ENCODE data around the gene ANO7.

Gene ANO7

DNA sequence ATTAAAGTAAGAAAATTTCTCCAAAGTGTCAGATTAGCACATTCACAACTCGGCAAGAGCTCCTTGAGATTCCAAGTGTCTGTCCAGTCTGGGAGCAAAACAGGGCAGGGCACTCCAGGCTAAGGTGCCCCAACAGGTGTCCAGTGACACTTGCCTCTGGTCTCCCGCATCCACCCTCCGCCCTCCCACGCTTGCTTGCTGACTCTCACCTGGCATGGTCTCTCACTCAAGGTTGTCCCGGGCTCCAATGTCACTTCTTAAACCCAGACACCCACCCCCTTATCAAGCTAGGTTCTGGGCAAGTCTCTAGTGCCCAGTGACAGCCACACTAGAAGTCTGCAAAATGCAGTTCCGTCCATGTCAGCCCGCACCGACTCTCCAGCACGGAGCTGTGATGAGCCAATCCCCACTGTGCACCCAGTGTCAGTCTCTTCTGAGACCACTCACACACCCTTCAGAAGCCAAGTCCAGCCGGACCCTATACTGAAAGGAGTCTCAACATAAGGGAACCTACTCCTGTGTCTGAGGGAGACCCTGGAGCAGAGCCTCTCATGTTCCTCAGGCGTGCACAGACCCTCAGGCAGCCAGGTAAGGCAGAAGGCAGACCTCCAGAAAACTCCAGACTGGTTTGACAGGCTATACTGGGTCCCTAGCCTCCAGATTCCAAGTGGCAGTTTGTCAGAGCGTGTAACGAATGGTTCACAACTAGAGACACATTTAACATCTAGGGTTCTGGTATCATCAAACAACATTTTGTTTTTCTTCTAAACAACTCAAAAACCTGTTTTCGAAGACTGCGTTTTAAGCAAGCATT, 81.4 kb downstream of the ANO7 start:
- H3K27me3 ChIP-seq, result no peaks in the 10 kb centered on the region
- no peak overlapping the region for H3K4me3 ChIP-seq (ENCODE audit: low read depth, low read length)
- DNase-seq, result no peak

DNA sequence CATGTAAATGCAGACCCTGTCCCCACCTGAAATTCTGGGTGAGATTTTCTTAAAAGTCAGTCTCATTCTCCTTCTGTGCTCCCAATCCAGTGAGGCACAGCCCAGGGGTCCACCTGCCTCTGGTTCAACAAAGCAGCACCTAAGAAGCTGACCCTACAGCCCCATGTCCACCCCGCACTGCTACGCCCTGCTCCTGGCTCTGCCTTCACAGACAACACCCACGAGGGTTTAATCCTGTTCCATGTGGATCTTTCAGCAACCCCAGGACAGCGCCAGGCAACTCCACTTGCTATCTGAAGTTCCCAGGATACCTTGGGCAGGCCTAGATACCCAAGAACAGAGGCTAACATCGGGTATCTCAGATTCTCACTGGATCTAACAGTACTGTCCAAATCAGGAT, 82.1 kb downstream of the ANO7 start:
- H3K4me3 ChIP-seq (ENCODE audit: low read depth, low read length), result no peak overlapping the region
- H3K4me1 ChIP-seq, result peaks cover 5% of the 10 kb centered on the region; the same call in 1 of the 2 replicates
- TF ChIP-seq, protein P1, sequence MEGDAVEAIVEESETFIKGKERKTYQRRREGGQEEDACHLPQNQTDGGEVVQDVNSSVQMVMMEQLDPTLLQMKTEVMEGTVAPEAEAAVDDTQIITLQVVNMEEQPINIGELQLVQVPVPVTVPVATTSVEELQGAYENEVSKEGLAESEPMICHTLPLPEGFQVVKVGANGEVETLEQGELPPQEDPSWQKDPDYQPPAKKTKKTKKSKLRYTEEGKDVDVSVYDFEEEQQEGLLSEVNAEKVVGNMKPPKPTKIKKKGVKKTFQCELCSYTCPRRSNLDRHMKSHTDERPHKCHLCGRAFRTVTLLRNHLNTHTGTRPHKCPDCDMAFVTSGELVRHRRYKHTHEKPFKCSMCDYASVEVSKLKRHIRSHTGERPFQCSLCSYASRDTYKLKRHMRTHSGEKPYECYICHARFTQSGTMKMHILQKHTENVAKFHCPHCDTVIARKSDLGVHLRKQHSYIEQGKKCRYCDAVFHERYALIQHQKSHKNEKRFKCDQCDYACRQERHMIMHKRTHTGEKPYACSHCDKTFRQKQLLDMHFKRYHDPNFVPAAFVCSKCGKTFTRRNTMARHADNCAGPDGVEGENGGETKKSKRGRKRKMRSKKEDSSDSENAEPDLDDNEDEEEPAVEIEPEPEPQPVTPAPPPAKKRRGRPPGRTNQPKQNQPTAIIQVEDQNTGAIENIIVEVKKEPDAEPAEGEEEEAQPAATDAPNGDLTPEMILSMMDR (IDR thresholded peaks at IDR 0.05; ENCODE audit: low read depth, low read length), result no peak
- no peaks in the 10 kb centered on the region for H3K9me3 ChIP-seq
- H3K27me3 ChIP-seq, result no peaks in the 10 kb centered on the region
- H3K36me3 ChIP-seq, result peaks cover 21% of the 10 kb centered on the region
- DNase-seq, result no peak

More for the DNA sequence above, 81.4 kb downstream of the ANO7 start:
- Histone ChIP-seq H3K9me3 (no peaks in the 10 kb centered on the region), H3K4me1 (peaks cover 5% of the 10 kb centered on the region; the same call in 1 of the 2 replicates), H3K36me3 (peaks cover 28% of the 10 kb centered on the region)
- TF ChIP-seq, protein P1 (IDR thresholded peaks at IDR 0.05; ENCODE audit: low read depth, low read length), result no peak

DNA sequence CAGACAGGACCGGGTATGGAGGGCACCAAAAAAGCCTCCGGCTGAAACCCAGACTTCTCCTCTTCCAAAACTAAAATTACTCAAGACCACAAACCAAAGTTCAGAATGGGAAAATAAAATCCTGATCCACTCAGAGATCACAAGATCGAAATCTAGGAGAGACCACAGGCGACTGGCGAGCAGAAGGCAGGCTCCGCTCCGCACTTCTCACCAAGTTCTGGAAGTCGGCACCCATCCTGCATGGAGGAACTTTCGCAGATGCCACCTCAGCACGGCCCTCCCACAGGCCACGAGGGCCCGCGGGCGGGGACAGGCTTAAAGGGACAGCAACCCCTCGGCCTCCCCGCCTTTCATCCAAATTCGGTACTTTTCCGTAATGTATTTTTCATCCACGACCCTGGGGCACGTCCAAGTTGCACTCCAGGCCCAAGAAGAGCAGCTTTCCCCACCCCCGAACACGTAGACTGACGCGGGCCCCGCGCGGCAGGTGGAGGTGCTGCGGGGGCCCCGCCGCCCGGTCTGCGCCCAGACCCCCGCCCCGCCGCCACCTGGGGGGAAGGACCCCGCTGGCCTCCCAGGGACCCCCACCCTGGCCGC, 83.3 kb downstream of the ANO7 start:
- TF ChIP-seq, protein P1 (IDR thresholded peaks at IDR 0.05; ENCODE audit: low read depth, low read length), result no peak
- H3K4me3 ChIP-seq (ENCODE audit: low read depth, low read length), result peak overlapping the region; percentile 79
- H3K36me3 ChIP-seq, result peaks cover 10% of the 10 kb centered on the region
- no peaks in the 10 kb centered on the region for H3K9me3 ChIP-seq
- peak; percentile 73 for DNase-seq
- no peaks in the 10 kb centered on the region for H3K27me3 ChIP-seq
- peaks cover 5% of the 10 kb centered on the region; the same call in 1 of the 2 replicates for H3K4me1 ChIP-seq

DNA sequence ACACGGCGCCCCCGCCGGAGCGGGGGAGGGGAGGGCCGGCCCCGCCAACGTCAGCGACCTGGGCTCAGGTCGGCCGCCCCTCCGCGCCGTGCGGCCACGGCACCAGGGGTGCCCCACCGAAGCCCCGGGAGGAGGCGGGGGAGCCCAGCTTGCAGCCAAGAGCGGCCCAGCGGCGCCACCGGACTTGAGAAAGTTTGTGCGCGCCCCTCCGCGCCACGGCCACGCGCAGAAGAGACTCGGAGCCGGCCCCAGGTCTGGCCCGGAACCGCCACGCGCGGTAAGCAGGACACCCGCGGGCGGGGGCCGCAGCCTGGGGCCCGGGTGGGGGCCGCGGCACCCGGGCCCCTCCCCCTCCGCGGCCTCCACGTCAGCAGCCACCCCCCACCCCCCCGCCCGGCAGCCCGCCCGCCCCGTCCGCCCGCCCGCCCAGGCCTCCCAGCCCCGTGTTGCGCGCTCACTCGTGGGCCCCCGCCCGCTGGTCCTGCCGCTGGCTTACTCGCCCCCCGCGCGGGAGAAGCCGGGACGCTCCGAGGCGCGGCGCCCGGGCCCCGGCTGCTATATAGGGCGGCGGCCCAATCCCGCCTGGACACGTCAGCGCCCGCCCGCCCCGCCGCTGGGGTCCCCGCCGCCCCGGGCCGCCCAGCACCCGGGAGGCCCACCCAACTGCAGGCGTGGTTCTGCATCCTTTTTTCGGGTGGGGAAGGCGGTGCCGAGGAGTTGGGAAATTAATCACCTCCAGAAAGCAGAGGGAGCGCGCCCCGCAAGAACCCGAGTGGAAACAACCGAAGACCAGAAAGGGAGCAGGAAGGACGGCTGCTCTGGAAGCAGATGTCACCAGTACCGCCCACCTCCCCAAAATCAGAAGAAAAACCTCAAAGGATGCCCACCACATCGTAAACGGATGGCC, 84.1 kb downstream of the ANO7 start:
- DNase-seq, result peak; percentile 76
- H3K36me3 ChIP-seq, result peaks cover 6% of the 10 kb centered on the region; the same call in 1 of the 2 replicates
- peaks cover 5% of the 10 kb centered on the region; the same call in 1 of the 2 replicates for H3K4me1 ChIP-seq
- peak overlapping the region; percentile 79 for H3K4me3 ChIP-seq (ENCODE audit: low read depth, low read length)
- TF ChIP-seq, protein P1 (IDR thresholded peaks at IDR 0.05; ENCODE audit: low read depth, low read length), result no peak
- H3K27me3 ChIP-seq, result no peaks in the 10 kb centered on the region
- no peaks in the 10 kb centered on the region for H3K9me3 ChIP-seq

DNA sequence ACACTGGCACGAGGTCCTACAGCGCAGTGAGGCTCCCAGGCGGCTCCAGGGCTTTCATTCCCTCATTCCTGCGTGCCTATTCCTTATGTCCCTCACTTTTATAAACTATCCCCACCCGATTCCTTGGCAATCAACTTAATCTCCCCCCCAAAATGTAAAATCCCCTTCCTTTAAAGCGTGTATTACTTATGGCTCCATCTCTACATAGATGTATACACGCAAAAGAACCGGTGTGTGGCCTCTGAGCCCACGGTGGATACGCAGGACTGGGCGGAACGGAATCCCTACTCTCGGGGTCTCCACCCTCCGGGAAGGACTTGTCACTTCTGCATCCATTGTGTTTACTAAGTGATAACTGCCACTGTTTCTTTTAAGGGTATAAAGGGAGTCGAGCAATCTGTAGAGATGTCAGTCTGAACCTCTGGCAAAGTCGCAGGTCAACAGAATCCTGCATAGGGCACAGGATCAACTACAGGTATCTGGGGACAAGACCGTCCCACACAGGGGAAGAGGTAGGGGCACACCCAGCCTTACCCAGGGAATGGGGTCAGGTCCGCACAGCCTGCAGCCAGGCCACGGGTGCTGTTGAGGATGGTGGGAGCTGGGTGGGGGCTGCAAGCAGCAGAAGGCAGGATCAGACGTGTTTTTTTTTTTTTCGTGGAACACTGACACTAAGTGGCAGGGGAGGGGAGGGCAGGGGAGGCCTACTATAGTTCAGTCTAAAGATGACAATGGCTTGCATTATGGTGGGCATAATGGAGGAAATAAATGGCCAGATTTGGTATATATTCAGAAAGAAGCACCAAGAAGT, 84.9 kb downstream of the ANO7 start:
- DNase-seq, result peak; percentile 20
- Histone ChIP-seq H3K4me3 (ENCODE audit: low read depth, low read length) (peak overlapping the region; percentile 79), H3K4me1 (peaks cover 5% of the 10 kb centered on the region; the same call in 1 of the 2 replicates), H3K27me3 (no peaks in the 10 kb centered on the region), H3K36me3 (peaks cover 5% of the 10 kb centered on the region; the same call in 1 of the 2 replicates), H3K9me3 (no peaks in the 10 kb centered on the region)
- TF ChIP-seq, protein P1 (IDR thresholded peaks at IDR 0.05; ENCODE audit: low read depth, low read length), result no peak

Data from BE2C (cell line).